HG03060 (cell line): ENCODE data around the gene KRT39.
"Not testable (repeated sequence)": the region's sequence is repeated elsewhere in the genome, so short reads cannot be mapped to it uniquely, and the experiment has no call there.

ENCODE experiments used
- ATAC-seq: cut with Tn5 transposase; IDR thresholded peaks from one replicate; pipeline ENCODE4 v1.9.1; 2021; ENCODE audit warnings: low read depth, moderate number of reproducible peaks; ENCODE audit not compliant: unreplicated experiment

Gene KRT39

DNA sequence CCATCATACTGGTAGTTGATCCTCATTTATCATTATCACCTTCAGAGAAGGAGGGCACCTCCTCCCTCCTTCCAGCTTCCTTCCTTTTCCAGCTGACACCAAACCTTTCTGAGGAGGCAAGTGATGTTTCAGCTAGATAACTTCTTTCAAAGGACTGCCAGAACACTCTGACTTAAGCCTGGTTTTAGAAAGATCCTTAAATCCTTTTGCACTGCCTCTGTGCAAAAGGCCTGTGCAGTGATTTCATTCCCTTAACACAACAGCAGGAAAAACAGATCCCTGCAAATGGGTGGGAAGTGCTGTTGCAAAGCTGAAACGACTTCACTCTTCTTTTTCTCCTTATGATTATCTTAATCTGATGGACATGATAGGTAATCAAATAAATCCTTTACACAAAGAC is 22.2 kb downstream of the KRT39 start:
- no peak for ATAC-seq

- ATAC-seq, result no peak
Observed at GRCh38 chr17:40942553-40942952, 24.2 kb downstream of the KRT39 start.

DNA sequence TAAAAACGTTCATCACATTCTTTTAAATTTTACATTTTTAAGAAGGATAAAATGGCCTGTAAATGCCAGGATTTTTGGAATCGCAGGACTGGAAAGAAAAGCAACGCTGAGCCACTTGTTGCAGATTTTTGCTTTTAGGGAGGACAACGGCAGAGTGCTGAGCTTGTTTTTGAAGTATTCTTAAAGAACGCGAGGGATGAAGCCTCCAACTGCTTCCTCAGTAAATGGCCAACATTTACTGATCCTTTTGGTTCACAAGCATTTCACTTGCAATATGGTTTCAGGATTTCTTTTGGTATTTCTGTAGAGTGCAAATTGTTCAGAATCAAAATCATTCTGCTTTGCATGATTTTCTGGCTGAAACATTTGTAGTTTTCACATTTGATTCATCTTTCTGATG is 26.5 kb downstream of the KRT39 start:
- no peak for ATAC-seq

DNA sequence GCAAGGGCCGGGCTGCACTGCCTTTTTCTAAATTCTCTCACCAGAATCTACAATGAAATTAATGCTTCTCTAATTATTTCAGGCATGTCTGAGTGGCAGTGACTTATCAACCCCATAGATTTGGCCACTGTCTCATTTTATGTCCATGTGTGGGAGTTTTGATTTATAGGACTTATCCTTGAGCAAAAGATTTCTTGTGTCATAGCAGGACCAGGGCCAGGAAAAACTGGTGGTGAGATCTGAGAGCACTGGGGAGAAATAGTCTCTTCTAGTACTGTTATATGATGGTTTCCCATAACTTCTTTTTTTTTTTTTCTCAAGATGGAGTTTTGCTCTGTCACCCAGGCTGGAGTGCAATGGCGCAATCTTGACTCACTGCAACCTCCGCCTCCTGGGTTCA is 27.8 kb downstream of the KRT39 start:
- ATAC-seq, result no peak

- ATAC-seq, result no peak
Observed at GRCh38 chr17:40937384-40937819, 29.3 kb downstream of the KRT39 start, which contains the start of gene KRT23. KRT23 (minus strand) TSS chr17:40937646; CDS start chr17:40936603, 1,043 bp downstream.

- ATAC-seq, result no peak
Observed at GRCh38 chr17:40936976-40937375, 29.8 kb downstream of the KRT39 start.

- no peak for ATAC-seq
Observed at GRCh38 chr17:40936437-40936971, 30.2 kb downstream of the KRT39 start.

DNA sequence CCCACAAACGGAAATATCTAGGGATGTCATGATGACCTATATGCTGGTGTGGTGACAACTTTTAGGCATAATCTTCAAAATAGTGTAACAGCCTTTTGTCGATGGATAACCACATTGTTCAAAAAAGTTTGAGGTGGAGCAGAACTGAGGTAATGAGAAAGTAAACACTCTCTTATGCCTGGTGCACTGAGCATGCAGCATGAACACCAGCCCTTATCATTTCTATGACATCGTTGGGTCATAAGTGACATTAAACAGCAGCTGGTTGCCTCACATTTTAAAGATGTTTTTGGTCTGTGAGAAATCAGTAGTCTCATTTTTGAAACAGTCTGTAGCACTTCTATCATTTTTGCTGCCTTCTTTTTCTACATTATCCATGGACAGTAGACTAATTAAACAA is 31.1 kb downstream of the KRT39 start:
- no peak for ATAC-seq

GRCh38 chr17:40932608-40933007 is 34.1 kb downstream of the KRT39 start:
- ATAC-seq, result no peak

DNA sequence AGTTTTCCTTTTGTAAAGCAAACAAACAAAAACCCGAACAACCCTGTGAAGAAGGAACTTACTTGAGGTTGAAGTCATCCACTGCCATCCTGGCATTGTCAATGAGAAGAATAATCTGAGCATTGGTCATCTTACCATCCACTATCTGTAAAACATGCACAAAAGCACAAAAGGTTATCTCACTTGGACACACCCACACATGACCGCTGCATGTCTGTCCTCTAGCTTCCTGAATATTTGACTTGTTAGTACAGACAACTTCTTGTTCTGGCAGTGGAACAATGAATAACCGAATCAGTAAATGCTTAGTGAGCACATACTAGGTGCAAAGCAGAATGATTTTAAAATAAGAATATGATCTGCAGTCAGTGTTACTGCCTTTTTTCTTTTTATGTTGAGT is 35.4 kb downstream of the KRT39 start:
- ATAC-seq, result no peak

GRCh38 chr17:40926341-40926740 is 40.4 kb downstream of the KRT39 start:
- ATAC-seq, result no peak

- ATAC-seq, result no peak
Observed at GRCh38 chr17:40922239-40922638, 44.5 kb downstream of the KRT39 start.

DNA sequence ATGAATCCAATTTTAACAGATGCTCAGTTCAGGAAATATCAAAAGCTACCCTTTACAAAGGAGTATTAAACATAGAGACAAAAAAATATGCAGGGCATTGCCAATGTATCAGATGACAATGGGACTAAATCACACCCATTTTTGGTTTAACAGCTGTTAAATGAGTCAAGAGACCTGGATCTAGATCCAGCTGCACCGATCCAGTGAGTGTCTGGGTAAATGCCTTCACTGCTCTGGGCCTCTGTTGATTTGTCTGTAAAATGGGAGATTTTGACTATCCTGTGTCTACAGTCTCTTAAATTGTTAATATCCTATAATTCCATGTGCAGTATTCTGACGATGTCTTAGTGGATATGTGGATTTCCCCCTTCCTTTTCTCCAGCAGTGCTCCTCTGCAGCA is 45.7 kb downstream of the KRT39 start:
- ATAC-seq, result no peak

DNA sequence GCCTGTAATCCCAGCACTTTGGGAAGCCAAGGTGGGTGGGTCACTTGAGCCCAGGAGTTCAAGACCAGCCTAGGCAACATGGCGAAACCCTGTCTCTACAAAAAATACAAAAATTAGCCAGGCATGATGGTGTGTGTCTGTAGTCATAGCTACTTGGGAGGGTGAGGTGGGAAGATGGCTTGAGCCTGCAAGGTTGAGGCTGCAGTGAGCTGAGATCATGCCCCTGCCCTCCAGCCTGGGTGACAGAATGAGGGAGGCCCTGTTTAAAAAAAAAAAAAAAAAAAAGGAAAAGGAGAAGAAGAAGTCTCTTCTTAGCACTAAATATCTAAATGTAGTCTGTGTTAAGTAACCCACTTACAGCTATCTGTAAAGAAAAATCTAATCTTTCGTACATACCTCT is 49.6 kb downstream of the KRT39 start:
- not testable (repeated sequence) for ATAC-seq

DNA sequence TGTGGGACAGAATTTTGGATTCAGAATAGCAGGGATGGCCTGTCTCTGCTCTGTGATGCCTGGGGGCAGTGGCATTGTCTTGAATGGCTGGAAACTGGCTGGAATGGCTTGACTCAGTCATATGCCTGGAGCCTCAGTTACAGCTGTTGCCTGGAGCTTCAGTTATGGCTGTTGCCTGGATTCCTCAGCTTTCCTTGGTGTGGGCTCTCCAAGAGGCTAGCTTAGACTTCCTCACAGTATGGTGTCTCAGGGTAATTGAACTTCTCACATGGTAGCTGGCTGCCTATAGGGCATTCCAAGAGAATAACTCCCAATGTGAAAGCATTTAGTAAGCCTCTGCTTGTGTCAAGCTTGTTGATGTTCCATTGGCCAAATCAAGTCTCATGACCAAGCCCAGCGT is 50.4 kb downstream of the KRT39 start:
- ATAC-seq, result no peak

DNA sequence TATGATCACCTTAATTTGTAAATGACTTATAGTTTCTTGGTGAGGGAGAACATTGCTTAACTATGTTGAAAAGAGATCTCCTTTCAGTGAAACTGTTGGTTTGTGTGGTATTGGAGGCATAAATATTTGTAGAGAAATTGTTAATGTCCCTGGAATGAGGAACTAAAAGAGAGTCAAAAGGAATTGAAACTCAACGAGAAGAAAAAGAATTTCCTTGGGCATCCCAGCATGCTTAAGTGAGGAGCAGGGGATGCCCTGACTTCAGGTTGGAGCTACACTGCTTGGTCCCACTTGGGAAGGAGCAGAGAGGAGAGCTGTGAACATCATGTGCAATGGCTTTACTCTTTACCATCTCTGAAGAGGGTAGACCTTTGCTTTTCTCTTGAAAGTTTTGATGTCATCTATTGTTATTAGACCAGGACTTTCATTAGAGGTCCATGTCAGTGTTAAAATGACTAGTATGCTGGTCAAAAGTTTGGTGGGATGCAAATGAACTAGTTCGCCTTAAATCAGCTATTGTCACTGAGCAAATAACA is 51.0 kb downstream of the KRT39 start:
- ATAC-seq, result no peak

DNA sequence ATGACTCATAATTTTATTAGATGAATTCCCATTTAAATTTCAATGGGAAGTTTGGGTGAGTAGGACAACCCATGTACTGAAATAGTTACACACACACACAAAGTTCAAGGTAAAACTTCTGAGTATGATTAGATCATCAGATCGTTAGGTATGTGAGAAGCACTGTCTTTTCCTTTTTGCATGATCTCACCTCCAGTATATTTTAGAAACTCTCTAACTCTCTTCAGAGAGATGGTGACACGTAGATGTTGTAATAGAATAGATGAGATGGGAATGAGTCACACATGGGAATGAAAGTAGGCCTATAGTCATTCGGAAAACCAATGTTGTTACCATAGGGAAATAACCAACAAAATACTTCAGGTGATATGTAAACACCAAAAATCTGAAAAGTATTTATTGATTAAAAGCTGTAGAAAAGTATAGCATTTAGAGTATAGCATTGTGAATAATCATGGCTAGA is 51.5 kb downstream of the KRT39 start:
- no peak for ATAC-seq

- no peak for ATAC-seq
Observed at GRCh38 chr17:40914075-40914855, 52.5 kb downstream of the KRT39 start.

DNA sequence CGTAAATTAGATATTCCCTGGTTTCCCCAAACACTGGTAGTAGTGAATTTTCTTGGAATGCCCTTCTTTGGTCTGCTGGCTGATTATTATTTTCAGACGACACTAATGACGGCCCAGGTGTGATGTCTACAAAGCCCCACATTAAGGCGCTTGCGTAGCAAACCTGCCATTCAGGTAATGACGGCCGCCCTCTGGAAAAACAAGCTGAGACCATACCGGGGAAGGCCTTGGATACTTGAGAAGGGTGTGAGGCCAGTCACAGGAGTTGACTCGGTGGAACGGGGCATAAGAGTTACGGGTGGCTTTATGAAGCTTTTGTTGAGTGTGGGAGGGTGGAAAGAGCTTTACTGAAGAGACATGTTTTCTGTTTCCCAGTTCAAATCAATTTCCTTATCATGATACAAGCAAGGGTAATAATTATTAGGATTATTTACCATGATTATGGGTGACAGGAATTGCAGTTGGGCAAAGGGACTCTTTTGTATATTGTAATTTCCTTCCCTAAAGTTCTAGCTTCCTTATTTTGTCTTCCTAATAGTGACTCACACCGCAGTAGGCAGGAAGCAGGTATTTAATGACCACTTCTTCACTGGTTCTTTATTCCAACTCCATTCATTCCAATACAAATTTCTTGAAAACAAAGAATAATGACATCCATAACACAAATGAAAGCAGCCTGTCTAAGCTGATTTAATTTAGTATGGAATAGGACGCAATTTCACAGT is 54.1 kb downstream of the KRT39 start:
- no peak for ATAC-seq

- ATAC-seq, result no peak
Observed at GRCh38 chr17:40910441-40910841, 56.3 kb downstream of the KRT39 start.

DNA sequence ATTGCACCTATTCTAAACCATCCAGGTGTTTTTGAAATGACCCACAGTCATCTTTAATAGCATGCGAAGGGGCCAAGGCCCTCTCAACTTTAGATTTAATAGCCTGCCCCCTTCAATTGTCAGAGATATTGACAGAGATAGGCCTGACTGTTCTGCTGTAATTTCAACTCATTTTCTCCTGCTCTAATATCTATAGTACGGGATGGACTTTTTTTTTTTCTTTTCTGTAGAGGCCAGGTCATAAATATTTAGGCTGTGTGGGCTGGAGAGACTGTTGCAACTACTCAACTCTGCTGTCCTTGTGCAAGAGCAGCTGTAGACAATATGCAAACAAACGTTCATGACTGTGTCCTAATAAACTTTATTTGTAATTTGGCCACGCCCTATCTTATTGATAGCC is 57.0 kb downstream of the KRT39 start:
- ATAC-seq, result no peak
